Astrocyte (in vitro differentiated cells and primary cell): Measurements from ENCODE around the gene FBXO31. TPM values are rescaled to one million over a fixed set of nuclear protein-coding genes. Genes with fewer than 3 reads are reported as not detected.

Experiments
- DNase-seq: peaks from one replicate; pipeline ENCODE4 v3.0.0-alpha.2; 2010; ENCODE audit warnings: low read depth
- FAIRE-seq: peaks from 2 replicates; lab custom pipeline; 2011; peaks lifted over from hg19 to GRCh38; lab: Jason Lieb, UNC
- H2AFZ ChIP-seq: 2 replicates; pipeline ENCODE4 v1.6.0; 2012; ENCODE audit warnings: low read depth, low read length, inconsistent platforms
- H3K27ac ChIP-seq: 2 replicates; pipeline ENCODE4 v1.5.1; 2011; ENCODE audit warnings: low read depth, low read length, inconsistent platforms
- H3K27me3 ChIP-seq: 2 replicates; pipeline ENCODE4 v1.6.0; 2011; ENCODE audit warnings: low read length, inconsistent platforms; ENCODE audit not compliant: insufficient read depth
- H3K36me3 ChIP-seq: 2 replicates; pipeline ENCODE4 v1.5.1; 2011; ENCODE audit warnings: low read length, inconsistent platforms; ENCODE audit not compliant: insufficient read depth
- H3K4me1 ChIP-seq: 2 replicates; pipeline ENCODE4 v1.5.1; 2011; ENCODE audit warnings: low read length, inconsistent platforms; ENCODE audit not compliant: insufficient read depth
- H3K4me2 ChIP-seq: 2 replicates; pipeline ENCODE4 v1.6.0; 2012; ENCODE audit warnings: low read length, inconsistent platforms
- H3K4me3 ChIP-seq: 2 replicates; pipeline ENCODE4 v1.5.1; 2011; ENCODE audit warnings: low read depth, mild to moderate bottlenecking, low read length, inconsistent platforms; ENCODE audit not compliant: insufficient read depth
- H3K79me2 ChIP-seq: 2 replicates; pipeline ENCODE4 v1.6.0; 2012; ENCODE audit warnings: mild to moderate bottlenecking, low read length, inconsistent platforms; ENCODE audit not compliant: insufficient read depth
- H3K9ac ChIP-seq: 2 replicates; pipeline ENCODE4 v1.6.0; 2012; ENCODE audit warnings: mild to moderate bottlenecking, low read length, inconsistent platforms
- H3K9me3 ChIP-seq: 2 replicates; pipeline ENCODE4 v1.5.1; 2012; ENCODE audit warnings: low read depth, mild to moderate bottlenecking, low read length, inconsistent platforms; ENCODE audit not compliant: insufficient read depth
- H4K20me1 ChIP-seq: 2 replicates; pipeline ENCODE4 v1.6.0; 2012; ENCODE audit warnings: low read length, inconsistent platforms; ENCODE audit not compliant: insufficient read depth
- H3K27ac Mint-ChIP-seq: one replicate; pipeline ENCODE4 v1.8.0; 2021; ENCODE audit warnings: mild to moderate bottlenecking, mixed read lengths; ENCODE audit not compliant: unreplicated experiment
- H3K27me3 Mint-ChIP-seq: one replicate; pipeline ENCODE4 v1.8.0; 2021; ENCODE audit warnings: low read depth, mixed read lengths; ENCODE audit not compliant: unreplicated experiment
- H3K36me3 Mint-ChIP-seq: one replicate; pipeline ENCODE4 v1.8.0; 2021; ENCODE audit warnings: low read depth, mixed read lengths; ENCODE audit not compliant: unreplicated experiment
- H3K4me1 Mint-ChIP-seq: one replicate; pipeline ENCODE4 v1.8.0; 2021; ENCODE audit warnings: low read depth, mixed read lengths; ENCODE audit not compliant: unreplicated experiment
- H3K4me3 Mint-ChIP-seq: one replicate; pipeline ENCODE4 v1.8.0; 2021; ENCODE audit warnings: mild to moderate bottlenecking, moderate library complexity, mixed read lengths; ENCODE audit not compliant: unreplicated experiment
- H3K9me3 Mint-ChIP-seq: one replicate; pipeline ENCODE4 v1.8.0; 2021; ENCODE audit warnings: mild to moderate bottlenecking, mixed read lengths; ENCODE audit not compliant: unreplicated experiment
- CTCF ChIP-seq: IDR thresholded peaks from 2 replicates; pipeline ENCODE4 v1.5.1; 2011; ENCODE audit warnings: low read depth, mild to moderate bottlenecking, inconsistent platforms, low read length, moderate library complexity; ENCODE audit not compliant: insufficient read depth
- EZH2 ChIP-seq: IDR thresholded peaks from 2 replicates; pipeline ENCODE4 v1.6.1; 2012; ENCODE audit warnings: mild to moderate bottlenecking, low read length, inconsistent platforms; ENCODE audit not compliant: insufficient read depth
- total RNA-seq: library from RNA; stranded (reverse); gene quantifications from 2 replicates; pipeline ENCODE4 v1.2.1, GENCODE V29; 2021

The FBXO31 gene
- total RNA-seq, 1 donor from 2014 or later = 34.9 TPM

GRCh38 chr16:87324411-87325275 lies 58.9 kb downstream of the FBXO31 start:
- no peaks in the 10 kb centered on the region for H3K27me3 Mint-ChIP-seq
- TF ChIP-seq EZH2 (no peak), CTCF (peak; percentile 62)
- peaks cover 6% of the 10 kb centered on the region for H3K4me1 ChIP-seq
- FAIRE-seq (no peak), DNase-seq (no peak)
- peaks cover 11% of the 10 kb centered on the region for H3K4me1 Mint-ChIP-seq
- H3K79me2 ChIP-seq = peaks cover 2% of the 10 kb centered on the region
- H3K4me3 Mint-ChIP-seq = no peak overlapping the region
- no peak overlapping the region for H3K27ac ChIP-seq
- H3K36me3 ChIP-seq = no peaks in the 10 kb centered on the region
- H3K4me2 ChIP-seq = no peak overlapping the region
- no peaks in the 10 kb centered on the region for H3K9me3 ChIP-seq
- H2AFZ ChIP-seq = no peak overlapping the region
- no peaks in the 10 kb centered on the region for H3K27me3 ChIP-seq
- H3K9me3 Mint-ChIP-seq = no peaks in the 10 kb centered on the region
- peaks cover 48% of the 10 kb centered on the region for H4K20me1 ChIP-seq
- peak overlapping the region; percentile 38 for H3K27ac Mint-ChIP-seq
- H3K36me3 Mint-ChIP-seq = peaks cover 9% of the 10 kb centered on the region
- H3K9ac ChIP-seq = no peak overlapping the region
- no peak overlapping the region for H3K4me3 ChIP-seq

- Histone ChIP-seq H3K9ac (no peak overlapping the region), H3K27ac (no peak overlapping the region), H3K27me3 (no peaks in the 10 kb centered on the region), H3K79me2 (peaks cover 5% of the 10 kb centered on the region), H3K4me3 (no peak overlapping the region), H4K20me1 (peaks cover 45% of the 10 kb centered on the region), H2AFZ (no peak overlapping the region), H3K36me3 (no peaks in the 10 kb centered on the region), H3K4me2 (no peak overlapping the region), H3K4me1 (peaks cover 6% of the 10 kb centered on the region), H3K9me3 (no peaks in the 10 kb centered on the region)
- TF ChIP-seq EZH2 (no peak), CTCF (no peak)
- peaks cover 8% of the 10 kb centered on the region for H3K36me3 Mint-ChIP-seq
- peaks cover 11% of the 10 kb centered on the region for H3K4me1 Mint-ChIP-seq
- no peaks in the 10 kb centered on the region for H3K9me3 Mint-ChIP-seq
- H3K4me3 Mint-ChIP-seq = no peak overlapping the region
- no peaks in the 10 kb centered on the region for H3K27me3 Mint-ChIP-seq
- DNase-seq = no peak
- FAIRE-seq = no peak
- peak overlapping the region; percentile 38 for H3K27ac Mint-ChIP-seq
These were observed 59.7 kb downstream of the FBXO31 start for GRCh38 chr16:87323727-87324410.
